Stimulated activated CD8-positive, alpha-beta memory T cell treated with anti-CD3 and anti-CD28 coated beads, Interleukin-12 subunit alpha, Interleukin-12 subunit beta, amount 100 ng/mL, for 24 hours (primary cell): Measurements from ENCODE around the gene VMAC.

Source experiments
- DNase-seq: peaks from one replicate; pipeline ENCODE4 v3.0.0-alpha.2; 2020; ENCODE audit errors: extremely low read depth

The VMAC gene

DNA sequence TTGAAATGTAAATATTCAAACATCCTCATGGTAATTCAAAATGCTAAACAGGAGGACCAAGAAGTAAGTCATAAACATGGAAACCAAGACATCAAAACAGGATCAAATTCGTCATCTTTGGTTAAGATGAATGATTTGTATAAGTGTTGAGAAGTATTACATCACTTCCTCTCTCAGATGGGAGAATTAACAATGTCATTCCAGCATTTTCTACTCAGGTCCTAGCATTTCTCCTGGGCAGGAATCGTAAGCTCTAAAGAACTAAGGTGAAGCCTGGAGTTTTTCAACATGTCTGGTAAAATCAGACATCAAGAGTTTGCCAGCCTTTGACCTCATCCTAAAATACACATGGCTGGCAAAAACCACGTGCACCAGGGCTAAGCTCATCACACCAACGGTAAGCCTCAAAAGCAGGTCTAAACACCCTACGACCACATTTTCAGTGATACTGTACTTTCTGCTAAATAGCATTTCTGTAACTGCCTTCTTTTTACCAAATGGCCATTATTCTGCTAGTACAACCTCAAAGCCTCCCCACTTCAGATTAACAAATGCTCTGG is 48.4 kb downstream of the VMAC start:
- DNase-seq = no peak

DNA sequence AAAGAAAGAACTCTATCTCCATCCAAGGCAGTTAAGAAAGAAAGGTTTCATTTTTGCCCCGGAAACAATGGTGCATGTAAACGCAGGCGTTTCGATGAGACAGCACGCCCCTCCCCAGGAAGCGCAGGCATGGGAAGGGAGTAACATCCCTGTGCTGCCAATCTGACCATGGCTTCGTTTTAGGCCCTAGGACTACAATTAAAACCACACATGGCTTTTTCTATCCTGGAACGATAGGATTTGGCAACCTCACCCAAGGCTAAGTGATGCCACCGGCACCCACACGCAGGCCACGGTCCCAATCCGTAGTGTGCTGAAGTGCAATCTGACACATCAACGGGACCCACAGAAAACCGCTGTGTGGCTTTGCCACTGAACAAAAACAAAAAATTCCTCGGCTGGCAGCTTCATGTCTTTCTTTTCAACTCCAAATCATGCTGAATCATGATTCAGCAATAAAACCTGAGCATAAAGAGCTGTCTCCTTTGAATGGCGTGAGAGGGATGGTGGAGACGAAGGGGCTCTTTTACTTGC is 49.1 kb downstream of the VMAC start:
- no peak for DNase-seq

DNA sequence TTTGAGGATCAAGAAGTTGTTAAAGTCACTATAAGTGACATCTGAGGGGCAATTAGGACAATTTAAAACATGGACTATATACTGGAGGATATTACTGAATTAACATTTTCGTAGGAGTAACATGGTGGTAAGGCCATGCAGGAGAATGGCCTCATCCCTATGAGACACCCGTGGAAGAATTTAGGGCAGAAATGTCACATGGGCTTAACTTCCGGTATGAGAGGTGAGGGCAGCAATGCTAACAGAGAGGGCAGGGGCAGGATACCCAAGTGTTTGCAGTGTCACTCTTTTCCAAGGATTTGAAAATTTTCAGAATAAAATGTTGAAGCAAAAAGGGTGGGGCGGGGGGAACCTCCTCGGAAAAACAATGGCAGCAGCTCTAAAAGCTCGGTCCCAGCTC is 49.6 kb downstream of the VMAC start:
- DNase-seq = no peak

DNA sequence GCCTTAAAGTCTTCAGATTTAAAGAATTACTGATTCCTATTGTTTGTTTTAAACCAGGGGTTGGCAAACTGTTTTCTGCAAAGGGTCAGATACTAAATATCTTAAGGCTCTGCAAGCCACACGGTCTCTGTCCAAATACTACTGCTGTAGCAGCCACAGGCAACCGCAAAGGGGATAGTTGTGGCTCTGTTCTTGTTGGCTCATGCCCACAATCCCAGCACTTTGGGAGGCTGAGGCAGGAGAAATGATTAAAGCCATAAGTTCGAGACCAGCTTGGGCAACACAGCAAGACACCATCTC is 50.9 kb downstream of the VMAC start:
- DNase-seq = no peak

DNA sequence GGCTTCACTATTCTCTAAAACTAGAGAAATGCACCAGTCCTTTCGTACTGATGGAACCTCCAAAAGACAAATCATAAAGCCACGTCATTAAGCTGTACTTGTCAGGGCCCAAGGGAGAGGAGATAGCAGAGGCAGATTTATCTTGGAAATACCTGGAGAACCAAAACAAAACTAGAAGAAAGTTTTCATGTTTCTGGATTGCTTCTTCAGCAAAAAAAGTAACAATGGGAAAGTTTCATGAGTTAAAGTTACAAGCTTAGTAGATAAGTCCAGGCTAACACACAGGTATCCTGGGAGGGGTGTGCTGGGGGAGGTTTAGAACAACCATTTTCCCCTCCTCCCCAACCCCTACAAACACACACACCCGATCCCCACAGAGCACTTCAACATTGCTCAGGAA is 51.7 kb downstream of the VMAC start:
- DNase-seq = no peak

DNA sequence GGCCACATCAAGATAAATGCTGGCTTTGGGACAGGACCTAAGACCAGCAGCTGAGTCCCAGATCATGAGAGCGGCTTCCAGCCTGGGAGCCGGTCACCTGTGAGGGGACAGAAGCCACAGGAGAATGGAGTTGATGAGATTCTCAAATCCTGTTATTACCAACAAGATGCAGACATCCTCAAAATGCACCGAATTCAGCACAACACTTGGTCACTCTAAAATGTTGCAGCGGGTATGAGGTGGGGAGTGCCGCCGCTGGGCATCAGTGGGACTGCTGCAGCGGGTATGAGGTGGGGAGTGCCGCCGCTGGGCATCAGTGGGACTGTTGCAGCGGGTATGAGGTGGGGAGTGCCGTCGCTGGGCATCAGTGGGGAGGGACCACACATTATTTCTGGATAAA is 52.1 kb downstream of the VMAC start:
- no peak for DNase-seq

DNA sequence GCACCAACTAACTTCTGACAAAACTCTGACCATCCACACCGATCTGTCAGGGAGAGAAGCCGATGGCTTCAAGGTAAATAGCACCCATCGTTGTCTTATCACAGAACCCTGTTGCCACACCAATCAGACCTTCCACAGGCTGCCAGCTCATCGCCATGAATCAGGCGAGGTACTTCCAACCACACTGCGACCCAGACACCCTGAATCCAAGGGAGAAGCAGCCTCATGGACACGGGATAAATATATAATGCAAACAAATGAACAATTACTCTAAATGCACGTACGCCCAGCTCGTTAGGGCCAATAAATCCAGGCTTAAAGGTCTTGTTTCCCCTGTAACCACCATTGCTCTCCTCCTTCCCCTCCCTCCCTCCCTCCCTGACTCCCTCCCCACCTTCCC is 52.5 kb downstream of the VMAC start:
- no peak for DNase-seq

DNA sequence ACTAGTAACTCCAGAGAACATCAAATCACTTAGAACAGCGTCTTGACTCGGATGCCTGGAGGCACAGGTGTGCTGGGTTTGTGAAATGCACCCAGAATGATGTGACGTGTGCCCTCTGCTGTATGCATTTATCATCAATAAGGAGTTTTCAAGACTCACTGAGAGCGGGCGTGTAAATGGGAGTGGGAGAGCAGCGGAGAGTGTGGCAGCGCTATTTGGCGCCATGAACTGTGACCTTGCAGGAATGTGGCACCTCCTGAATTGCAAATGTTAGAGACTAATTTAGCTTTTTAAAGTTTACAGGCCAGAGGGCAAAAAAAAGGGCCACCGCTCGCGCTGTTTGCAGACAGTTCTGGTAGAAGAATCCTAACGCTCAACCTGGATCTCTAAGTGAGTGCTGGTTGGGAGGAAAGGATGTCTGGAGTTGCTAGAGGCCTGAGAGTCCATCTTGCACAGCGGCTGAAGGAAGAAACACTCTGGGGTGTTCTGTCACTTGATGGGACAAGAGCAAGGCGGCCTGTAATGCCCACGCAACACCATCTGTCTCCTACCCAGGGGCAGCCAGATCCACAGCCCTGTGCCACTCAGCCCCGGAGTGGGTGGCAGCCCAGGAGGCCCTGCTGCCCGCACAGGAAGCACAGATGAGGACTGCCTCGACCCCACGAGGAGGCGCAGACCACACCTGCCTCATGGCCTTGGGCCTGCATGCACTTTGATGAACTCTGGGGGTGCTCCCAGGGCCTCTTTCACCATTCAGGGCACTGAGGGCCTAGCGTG is 53.6 kb downstream of the VMAC start:
- no peak for DNase-seq

DNA sequence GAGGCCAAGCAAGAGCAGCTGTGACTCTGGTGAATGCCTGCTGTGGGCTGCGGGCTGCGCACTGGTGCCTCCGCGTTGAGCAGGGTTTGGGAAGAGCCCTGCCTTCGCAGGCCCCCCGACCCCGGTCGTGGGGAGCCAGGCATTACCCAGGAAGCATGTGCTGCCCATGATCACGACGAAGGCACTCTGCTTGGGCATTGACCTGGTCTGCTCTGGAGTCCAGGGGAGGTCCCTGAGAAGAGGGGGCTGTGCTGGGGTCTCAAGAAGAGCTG is 54.1 kb downstream of the VMAC start:
- no peak for DNase-seq

DNA sequence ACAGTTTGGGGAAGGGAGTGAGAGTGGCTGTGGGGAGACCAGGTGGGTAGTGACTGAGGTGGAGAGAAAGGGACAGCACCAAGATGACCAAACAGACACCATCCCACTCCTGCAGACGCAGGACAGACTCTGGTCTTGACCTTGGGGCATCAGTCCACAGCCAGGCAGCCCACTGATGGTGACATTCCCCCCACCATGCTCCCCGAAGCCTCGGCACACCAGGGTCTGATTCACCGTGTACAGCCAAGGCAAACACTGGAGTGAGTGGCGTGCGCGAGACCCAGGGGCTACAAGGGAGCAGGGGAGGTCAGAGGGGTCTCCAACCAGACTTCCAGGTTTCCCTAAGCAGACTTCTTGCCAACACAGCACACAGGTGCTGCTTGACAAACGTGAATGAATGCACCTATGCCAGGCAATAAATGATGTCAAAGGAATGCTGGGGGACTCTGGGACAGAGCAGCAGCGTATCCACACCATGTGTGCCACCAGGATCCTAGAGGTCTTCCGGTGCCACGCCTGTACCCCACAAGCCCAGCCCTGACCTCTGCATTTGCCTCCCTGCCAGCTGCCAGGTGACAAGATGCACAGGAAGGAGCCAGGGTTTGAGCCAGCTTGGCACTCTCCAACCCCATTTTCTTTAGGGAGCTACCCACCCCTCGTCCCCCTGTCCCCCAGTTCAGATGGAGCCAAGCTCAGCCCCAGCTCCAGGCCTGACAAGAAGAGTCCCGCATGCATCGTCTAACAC is 54.8 kb downstream of the VMAC start:
- no peak for DNase-seq
